Thyroid gland (tissue), 4 donors: Measurements from ENCODE around the gene CRAT.

Experiments
- POLR2A ChIP-seq, 2 donors: fragments of 450-650 bp; IDR thresholded peaks; one replicate each; pipeline ENCODE4 v1.6.1; 2017; ENCODE audit warnings: antibody characterized with exemption in 2 of 2, mild to moderate bottlenecking in 2 of 2, moderate library complexity in 1 of 2
- TF ChIP-seq, protein P1 (sequence below), 6 experiments: fragments of 200-600 bp in 3 of 6; fragments of 450-650 bp in 3 of 6; sonication (generic) in 3 of 6; IDR thresholded peaks; one replicate each; pipeline ENCODE4 v1.5.1; 2016 to 2019; ENCODE audit warnings: antibody characterized with exemption in 6 of 6, mild to moderate bottlenecking in 2 of 6, inconsistent platforms in 1 of 6, moderate library complexity in 1 of 6

GRCh38 chr9:129094387-129095169 is 16.0 kb downstream of the CRAT start:
- TF ChIP-seq POLR2A (IDR thresholded peaks at IDR 0.05), result no peak
- TF ChIP-seq, protein P1, sequence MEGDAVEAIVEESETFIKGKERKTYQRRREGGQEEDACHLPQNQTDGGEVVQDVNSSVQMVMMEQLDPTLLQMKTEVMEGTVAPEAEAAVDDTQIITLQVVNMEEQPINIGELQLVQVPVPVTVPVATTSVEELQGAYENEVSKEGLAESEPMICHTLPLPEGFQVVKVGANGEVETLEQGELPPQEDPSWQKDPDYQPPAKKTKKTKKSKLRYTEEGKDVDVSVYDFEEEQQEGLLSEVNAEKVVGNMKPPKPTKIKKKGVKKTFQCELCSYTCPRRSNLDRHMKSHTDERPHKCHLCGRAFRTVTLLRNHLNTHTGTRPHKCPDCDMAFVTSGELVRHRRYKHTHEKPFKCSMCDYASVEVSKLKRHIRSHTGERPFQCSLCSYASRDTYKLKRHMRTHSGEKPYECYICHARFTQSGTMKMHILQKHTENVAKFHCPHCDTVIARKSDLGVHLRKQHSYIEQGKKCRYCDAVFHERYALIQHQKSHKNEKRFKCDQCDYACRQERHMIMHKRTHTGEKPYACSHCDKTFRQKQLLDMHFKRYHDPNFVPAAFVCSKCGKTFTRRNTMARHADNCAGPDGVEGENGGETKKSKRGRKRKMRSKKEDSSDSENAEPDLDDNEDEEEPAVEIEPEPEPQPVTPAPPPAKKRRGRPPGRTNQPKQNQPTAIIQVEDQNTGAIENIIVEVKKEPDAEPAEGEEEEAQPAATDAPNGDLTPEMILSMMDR (IDR thresholded peaks at IDR 0.05), result no peak
